Fibroblast of lung (primary cell): ENCODE data around the gene IL31.

ENCODE experiments used
- EZH2 ChIP-seq: IDR thresholded peaks from 2 replicates; pipeline ENCODE4 v1.5.1; 2012; ENCODE audit warnings: low read length, control low read depth, mild to moderate bottlenecking; ENCODE audit errors: missing control alignments
- TF ChIP-seq, protein P1 (sequence below), 2 donors: IDR thresholded peaks in 1 of 2; conservative IDR thresholded peaks in 1 of 2; 1 replicate in 1 of 2; 2 replicates in 1 of 2; pipeline ENCODE4 v1.5.1; 2011 to 2012; ENCODE audit warnings: low read length in 2 of 2, control low read depth in 1 of 2, inconsistent platforms in 1 of 2, low read depth in 1 of 2, mild to moderate bottlenecking in 1 of 2

GRCh38 chr12:122139266-122139665 is 34.8 kb downstream of the IL31 start:
- TF ChIP-seq, protein P1, sequence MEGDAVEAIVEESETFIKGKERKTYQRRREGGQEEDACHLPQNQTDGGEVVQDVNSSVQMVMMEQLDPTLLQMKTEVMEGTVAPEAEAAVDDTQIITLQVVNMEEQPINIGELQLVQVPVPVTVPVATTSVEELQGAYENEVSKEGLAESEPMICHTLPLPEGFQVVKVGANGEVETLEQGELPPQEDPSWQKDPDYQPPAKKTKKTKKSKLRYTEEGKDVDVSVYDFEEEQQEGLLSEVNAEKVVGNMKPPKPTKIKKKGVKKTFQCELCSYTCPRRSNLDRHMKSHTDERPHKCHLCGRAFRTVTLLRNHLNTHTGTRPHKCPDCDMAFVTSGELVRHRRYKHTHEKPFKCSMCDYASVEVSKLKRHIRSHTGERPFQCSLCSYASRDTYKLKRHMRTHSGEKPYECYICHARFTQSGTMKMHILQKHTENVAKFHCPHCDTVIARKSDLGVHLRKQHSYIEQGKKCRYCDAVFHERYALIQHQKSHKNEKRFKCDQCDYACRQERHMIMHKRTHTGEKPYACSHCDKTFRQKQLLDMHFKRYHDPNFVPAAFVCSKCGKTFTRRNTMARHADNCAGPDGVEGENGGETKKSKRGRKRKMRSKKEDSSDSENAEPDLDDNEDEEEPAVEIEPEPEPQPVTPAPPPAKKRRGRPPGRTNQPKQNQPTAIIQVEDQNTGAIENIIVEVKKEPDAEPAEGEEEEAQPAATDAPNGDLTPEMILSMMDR (conservative IDR thresholded peaks at IDR 0.05 in 1 of 2, IDR thresholded peaks at IDR 0.05 in 1 of 2; ENCODE audit: low read depth in 1 of 2, low read length in 2 of 2): no peak
- TF ChIP-seq EZH2: no peak
